ENCODE measurements around the gene PKNOX2.

PKNOX2 gene

GRCh38 chr11:125180413-125181305, 16.1 kb downstream of the PKNOX2 start:
- TF ChIP-seq TAF1 (IDR thresholded peaks at IDR 0.05; ENCODE audit: borderline replicate concordance, insufficient read depth, low read length) (peak; percentile 24; the same call in 1 of the 2 replicates), SIN3A (IDR thresholded peaks at IDR 0.05; ENCODE audit: borderline replicate concordance, insufficient read depth, low read length) (peak; percentile 71; the same call in 1 of the 2 replicates), POLR2AphosphoS5 (IDR thresholded peaks at IDR 0.05; ENCODE audit: low read depth, low read length) (peak; percentile 21; the same call in 1 of the 2 replicates), REST (IDR thresholded peaks at IDR 0.05; ENCODE audit: insufficient read depth in 1 of 2, low read depth in 2 of 2, low read length in 2 of 2) (no peak), FOXP2 (optimal IDR thresholded peaks at IDR 0.05; ENCODE audit: borderline replicate concordance, extremely low read depth, extremely low read length, insufficient read depth) (no peak)

DNA sequence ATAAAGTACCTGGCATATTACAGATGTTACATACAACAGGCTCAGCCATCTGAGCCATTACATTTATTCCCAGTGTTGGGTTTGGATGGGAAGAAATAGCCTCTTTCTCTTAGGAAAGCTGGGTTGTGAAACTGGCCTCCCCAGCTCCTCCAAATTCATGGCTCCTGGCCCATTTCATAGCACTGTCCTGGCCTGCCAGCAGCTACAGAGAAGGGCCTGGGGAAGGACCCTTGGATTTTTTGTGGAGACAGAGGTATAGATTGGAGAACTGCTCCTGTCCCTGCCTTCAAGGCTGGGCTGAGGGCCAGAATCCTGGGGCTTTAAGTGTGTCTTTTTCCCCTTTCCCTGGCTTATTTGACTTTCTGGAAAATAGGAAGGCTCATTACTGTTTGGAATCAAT, 18.0 kb downstream of the PKNOX2 start:
- TF ChIP-seq FOXP2 (optimal IDR thresholded peaks at IDR 0.05; ENCODE audit: borderline replicate concordance, extremely low read depth, extremely low read length, insufficient read depth) (no peak), POLR2AphosphoS5 (IDR thresholded peaks at IDR 0.05; ENCODE audit: low read depth, low read length) (no peak), SIN3A (IDR thresholded peaks at IDR 0.05; ENCODE audit: borderline replicate concordance, insufficient read depth, low read length) (no peak), TAF1 (IDR thresholded peaks at IDR 0.05; ENCODE audit: borderline replicate concordance, insufficient read depth, low read length) (no peak), REST (IDR thresholded peaks at IDR 0.05; ENCODE audit: insufficient read depth in 1 of 2, low read depth in 2 of 2, low read length in 2 of 2) (no peak)

GRCh38 chr11:125183641-125184040, 19.1 kb downstream of the PKNOX2 start:
- TF ChIP-seq FOXP2 (optimal IDR thresholded peaks at IDR 0.05; ENCODE audit: borderline replicate concordance, extremely low read depth, extremely low read length, insufficient read depth), result no peak
- no peak for TF ChIP-seq REST (IDR thresholded peaks at IDR 0.05; ENCODE audit: insufficient read depth in 1 of 2, low read depth in 2 of 2, low read length in 2 of 2)
- no peak for TF ChIP-seq POLR2AphosphoS5 (IDR thresholded peaks at IDR 0.05; ENCODE audit: low read depth, low read length)
- no peak for TF ChIP-seq TAF1 (IDR thresholded peaks at IDR 0.05; ENCODE audit: borderline replicate concordance, insufficient read depth, low read length)
- TF ChIP-seq SIN3A (IDR thresholded peaks at IDR 0.05; ENCODE audit: borderline replicate concordance, insufficient read depth, low read length), result no peak

- TF ChIP-seq SIN3A (IDR thresholded peaks at IDR 0.05; ENCODE audit: borderline replicate concordance, insufficient read depth, low read length) (no peak), POLR2AphosphoS5 (IDR thresholded peaks at IDR 0.05; ENCODE audit: low read depth, low read length) (no peak), FOXP2 (optimal IDR thresholded peaks at IDR 0.05; ENCODE audit: borderline replicate concordance, extremely low read depth, extremely low read length, insufficient read depth) (no peak), TAF1 (IDR thresholded peaks at IDR 0.05; ENCODE audit: borderline replicate concordance, insufficient read depth, low read length) (no peak), REST (IDR thresholded peaks at IDR 0.05; ENCODE audit: insufficient read depth in 1 of 2, low read depth in 2 of 2, low read length in 2 of 2) (no peak)
Measured at GRCh38 chr11:125188021-125188420, 23.5 kb downstream of the PKNOX2 start.
